Measurements from ENCODE around the gene UCK2.

GRCh38 chr1:165826565-165827267, 698 bp upstream of the UCK2 start:
- TF ChIP-seq EP300 (IDR thresholded peaks at IDR 0.05; ENCODE audit: borderline replicate concordance) (no peak), MAX (IDR thresholded peaks at IDR 0.05) (no peak), RAD21 (IDR thresholded peaks at IDR 0.05; ENCODE audit: low read depth) (no peak), REST (IDR thresholded peaks at IDR 0.05; ENCODE audit: low read depth) (no peak), YY1 (IDR thresholded peaks at IDR 0.05; ENCODE audit: low read depth) (no peak), TCF12 (IDR thresholded peaks at IDR 0.05; ENCODE audit: low read depth) (no peak), ZBTB7A (IDR thresholded peaks at IDR 0.05; ENCODE audit: low read depth) (no peak), CREB1 (IDR thresholded peaks at IDR 0.05; ENCODE audit: low read depth) (no peak), EGR1 (IDR thresholded peaks at IDR 0.05) (no peak), TEAD4 (IDR thresholded peaks at IDR 0.05) (no peak), TAF1 (IDR thresholded peaks at IDR 0.05; ENCODE audit: low read depth) (no peak), NFIC (IDR thresholded peaks at IDR 0.05) (no peak)
